Activated naive CD8-positive, alpha-beta T cell treated with anti-CD3 and anti-CD28 coated beads, Interleukin-2, amount 10 ng/mL, durations not matched to agents 7 days and 5 days (primary cell): ENCODE measurements around the gene VHLL. TPM values are rescaled to one million over a fixed set of nuclear protein-coding genes. Genes with fewer than 3 reads are reported as not detected.

Experiments used
- ATAC-seq: fragments of 150-1000 bp; cut with Tn5 transposase; one replicate; pipeline ENCODE4 v1.10.0; 2021; ENCODE audit warnings: low read depth, moderate library complexity
- POLR2A ChIA-PET: fragments of 350-600 bp; sonication (Branson Sonifier 250); formaldehyde crosslinking; loops from one replicate; lab custom pipeline; 2021; ENCODE audit warnings: antibody characterized with exemption; lab: Charles Lee
- DNase-seq: peaks from one replicate; pipeline ENCODE4 v3.0.0; 2021
- H3K27ac Mint-ChIP-seq: one replicate; pipeline ENCODE4 v1.8.0; 2022; ENCODE audit warnings: mild to moderate bottlenecking, mixed read lengths
- H3K27me3 Mint-ChIP-seq: one replicate; pipeline ENCODE4 v1.8.0; 2022; ENCODE audit warnings: mild to moderate bottlenecking, moderate library complexity, mixed read lengths
- H3K36me3 Mint-ChIP-seq: one replicate; pipeline ENCODE4 v1.8.0; 2021; ENCODE audit warnings: mild to moderate bottlenecking, mixed read lengths
- H3K4me1 Mint-ChIP-seq: one replicate; pipeline ENCODE4 v1.8.0; 2021; ENCODE audit warnings: mixed read lengths
- H3K4me3 Mint-ChIP-seq: one replicate; pipeline ENCODE4 v1.8.0; 2022; ENCODE audit warnings: mild to moderate bottlenecking, moderate library complexity, mixed read lengths
- H3K9me3 Mint-ChIP-seq: one replicate; pipeline ENCODE4 v1.8.0; 2021; ENCODE audit warnings: mixed read lengths
- total RNA-seq, 2 experiments: library from RNA; stranded (reverse); gene quantifications; one replicate each; pipeline ENCODE4 v1.2.3, GENCODE V29; 2021

Gene VHLL
- total RNA-seq, 2 experiments from 2014 or later, result not detected

- DNase-seq (no peak), ATAC-seq (no peak)
- Mint-ChIP-seq H3K27me3 (no peaks in the 10 kb centered on the region), H3K36me3 (peaks cover 21% of the 10 kb centered on the region), H3K4me3 (no peak overlapping the region), H3K4me1 (no peaks in the 10 kb centered on the region), H3K9me3 (no peaks in the 10 kb centered on the region), H3K27ac (no peak overlapping the region)
- POLR2A ChIA-PET, result interaction anchor here (0.9 to 1.4 kb wide), 2 partner anchors 36 to 38 kb away, joined by 3 to 4 read pairs; partner anchors contain the start of gene SMG5
Measured at GRCh38 chr1:156319664-156320063, 20.6 kb upstream of the VHLL start.

DNA sequence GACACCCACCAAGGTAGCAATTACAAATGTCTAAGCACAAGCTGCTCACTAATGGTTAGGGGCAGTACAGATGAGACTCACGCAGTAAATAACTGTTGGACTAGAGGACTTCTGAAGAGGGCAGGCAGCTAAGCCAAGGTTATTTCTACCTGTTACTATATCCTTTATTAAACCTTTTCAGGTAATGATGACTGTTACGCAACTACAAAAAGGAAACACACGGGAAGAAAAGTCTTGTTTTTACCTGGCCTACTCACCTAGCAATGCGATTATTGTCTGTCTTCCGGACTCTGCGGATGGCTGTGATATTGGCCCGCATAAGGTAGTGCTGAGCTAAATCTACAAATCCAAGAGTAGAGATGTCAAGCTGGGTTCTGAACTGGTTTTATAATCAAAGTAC is 17.8 kb upstream of the VHLL start:
- POLR2A ChIA-PET, result interaction anchor here (0.7 to 1.1 kb wide), 2 partner anchors 10 to 34 kb away, joined by 3 read pairs; partner anchors contain the start of gene SMG5
- no peaks in the 10 kb centered on the region for H3K9me3 Mint-ChIP-seq
- H3K4me1 Mint-ChIP-seq, result no peaks in the 10 kb centered on the region
- no peaks in the 10 kb centered on the region for H3K27me3 Mint-ChIP-seq
- DNase-seq (no peak), ATAC-seq (no peak)
- H3K4me3 Mint-ChIP-seq, result no peak overlapping the region
- peaks cover 26% of the 10 kb centered on the region for H3K36me3 Mint-ChIP-seq
- H3K27ac Mint-ChIP-seq, result no peak overlapping the region

DNA sequence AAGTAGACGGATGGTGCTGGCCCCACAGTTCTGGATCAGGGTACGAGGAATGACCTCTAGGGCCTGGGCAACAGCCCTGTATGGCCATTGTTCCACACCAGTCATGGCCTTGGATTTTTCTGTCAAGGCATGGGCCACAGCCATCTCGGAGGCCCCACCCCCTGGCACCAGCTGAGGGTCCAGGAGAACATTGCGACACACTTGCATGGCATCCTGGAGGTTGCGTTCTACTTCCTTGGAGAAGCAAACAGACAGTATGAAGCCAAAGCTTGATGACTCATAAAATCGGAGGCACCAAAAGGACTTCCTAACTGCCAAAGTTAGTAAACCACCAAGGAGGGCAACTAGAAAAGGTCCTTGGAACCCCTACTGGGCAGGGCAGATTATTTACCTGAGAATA is 11.9 kb upstream of the VHLL start:
- POLR2A ChIA-PET, result no interaction called here

DNA sequence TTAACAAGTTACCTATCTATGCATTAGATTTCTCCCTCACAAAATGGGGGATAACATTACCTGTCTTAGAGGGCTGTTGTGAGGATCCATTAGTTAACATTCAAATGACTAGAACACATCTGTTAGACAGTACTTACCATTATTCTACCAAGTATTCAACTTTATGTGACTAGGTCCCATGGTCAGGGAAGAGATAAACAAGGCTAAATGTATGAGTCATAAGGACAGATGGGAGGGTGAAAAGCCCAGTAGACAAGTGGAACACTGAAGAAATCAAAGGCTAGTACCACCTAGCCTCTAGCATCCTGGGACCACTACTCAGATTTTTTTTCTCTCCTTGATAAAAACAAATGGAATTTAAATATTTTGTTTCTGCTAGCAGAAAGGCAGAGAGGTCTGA is 9.0 kb upstream of the VHLL start:
- Mint-ChIP-seq H3K4me1 (no peaks in the 10 kb centered on the region), H3K4me3 (no peak overlapping the region), H3K36me3 (peaks cover 6% of the 10 kb centered on the region), H3K27me3 (no peaks in the 10 kb centered on the region), H3K9me3 (no peaks in the 10 kb centered on the region), H3K27ac (no peak overlapping the region)
- POLR2A ChIA-PET, result no interaction called here
- DNase-seq (no peak), ATAC-seq (no peak)

More for the DNA sequence above, 11.9 kb upstream of the VHLL start:
- DNase-seq (no peak), ATAC-seq (no peak)
- no peaks in the 10 kb centered on the region for H3K9me3 Mint-ChIP-seq
- H3K36me3 Mint-ChIP-seq, result peaks cover 16% of the 10 kb centered on the region
- H3K4me3 Mint-ChIP-seq, result no peak overlapping the region
- H3K27me3 Mint-ChIP-seq, result no peaks in the 10 kb centered on the region
- H3K27ac Mint-ChIP-seq, result no peak overlapping the region
- H3K4me1 Mint-ChIP-seq, result no peaks in the 10 kb centered on the region

- no peak for DNase-seq
- no peak overlapping the region for H3K27ac Mint-ChIP-seq
- no peak for ATAC-seq
- H3K4me1 Mint-ChIP-seq, result no peaks in the 10 kb centered on the region
- no peaks in the 10 kb centered on the region for H3K27me3 Mint-ChIP-seq
- no peaks in the 10 kb centered on the region for H3K9me3 Mint-ChIP-seq
- H3K4me3 Mint-ChIP-seq, result no peak overlapping the region
- peaks cover 2% of the 10 kb centered on the region for H3K36me3 Mint-ChIP-seq
- POLR2A ChIA-PET, result no interaction called here
Measured at GRCh38 chr1:156305215-156305614, 6.1 kb upstream of the VHLL start.

DNA sequence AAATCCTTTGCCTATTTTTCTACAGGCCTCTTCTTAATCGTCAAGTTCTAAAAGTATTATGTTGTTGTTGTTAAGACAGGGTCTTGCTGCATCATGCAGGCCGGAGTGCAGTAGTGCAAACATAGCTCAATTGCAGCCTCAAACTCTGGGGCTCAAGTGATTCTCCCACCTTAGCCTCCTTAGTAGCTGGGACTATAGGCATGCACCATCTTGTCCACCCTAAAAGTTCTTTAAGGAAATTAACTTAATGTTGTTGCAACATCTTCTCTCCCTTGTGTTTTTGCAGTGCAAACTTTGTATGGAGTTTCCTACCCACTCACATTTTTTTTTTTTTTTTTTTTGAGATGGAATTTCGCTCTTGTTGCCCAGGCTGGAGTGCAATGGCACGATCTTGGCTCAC is 4.1 kb upstream of the VHLL start:
- no peak overlapping the region for H3K27ac Mint-ChIP-seq
- H3K27me3 Mint-ChIP-seq, result no peaks in the 10 kb centered on the region
- H3K4me1 Mint-ChIP-seq, result no peaks in the 10 kb centered on the region
- POLR2A ChIA-PET, result interaction anchor here (1.5 kb wide), 1 partner anchor 20 kb away, joined by 4 read pairs; the partner anchor contains the start of gene SMG5
- H3K9me3 Mint-ChIP-seq, result no peaks in the 10 kb centered on the region
- DNase-seq (no peak), ATAC-seq (no peak)
- H3K4me3 Mint-ChIP-seq, result no peak overlapping the region
- peaks cover 2% of the 10 kb centered on the region for H3K36me3 Mint-ChIP-seq

GRCh38 chr1:156295391-156295947 is 3.6 kb downstream of the VHLL start, which contains the start of gene GLMP:
GLMP (minus strand) TSS chr1:156295679; CDS start chr1:156295645, 34 bp downstream.
- peak; percentile 68 for DNase-seq
- Mint-ChIP-seq H3K27ac (peak within 1 kb of the TSS; percentile 86), H3K27me3 (no peaks in the 10 kb centered on the region), H3K36me3 (no peaks in the 10 kb centered on the region), H3K4me1 (peaks cover 10% of the 10 kb centered on the region), H3K9me3 (no peaks in the 10 kb centered on the region), H3K4me3 (peak within 1 kb of the TSS; percentile 93)
- ATAC-seq, result peak; percentile 82
- POLR2A ChIA-PET, result interaction anchor here (0.9 to 3.2 kb wide), 2 partner anchors 12 to 42 kb away, joined by 4 to 22 read pairs; partner anchors contain the start of genes CCT3, SMG5 and TMEM79

DNA sequence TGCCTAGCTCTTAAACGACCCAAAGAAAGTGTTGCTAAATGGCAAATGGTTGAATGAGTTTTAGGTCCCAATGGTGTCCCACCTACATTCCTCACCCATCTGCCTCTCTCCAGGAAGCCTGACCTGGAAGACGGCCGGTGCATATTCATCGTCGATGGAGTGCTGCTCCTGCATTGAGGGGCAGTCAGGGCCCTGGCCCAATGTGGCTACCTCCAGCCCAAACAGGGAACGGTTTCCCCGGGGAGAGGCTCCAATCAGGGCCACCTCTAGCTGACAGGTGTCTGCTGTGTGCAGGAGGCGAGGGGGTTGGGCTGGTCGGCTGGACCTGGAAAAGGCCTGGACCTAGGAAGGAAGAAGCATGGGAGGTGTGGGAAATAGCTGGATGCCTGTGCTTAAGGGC is 5.2 kb downstream of the VHLL start:
- Mint-ChIP-seq H3K4me1 (peaks cover 10% of the 10 kb centered on the region), H3K4me3 (no peak overlapping the region), H3K9me3 (no peaks in the 10 kb centered on the region), H3K36me3 (no peaks in the 10 kb centered on the region), H3K27ac (no peak overlapping the region), H3K27me3 (no peaks in the 10 kb centered on the region)
- DNase-seq (no peak), ATAC-seq (no peak)
- POLR2A ChIA-PET, result interaction anchor here (0.6 to 3.2 kb wide), 2 partner anchors 11 to 19 kb away, joined by 3 to 22 read pairs; partner anchors contain the start of genes SMG5 and TMEM79

DNA sequence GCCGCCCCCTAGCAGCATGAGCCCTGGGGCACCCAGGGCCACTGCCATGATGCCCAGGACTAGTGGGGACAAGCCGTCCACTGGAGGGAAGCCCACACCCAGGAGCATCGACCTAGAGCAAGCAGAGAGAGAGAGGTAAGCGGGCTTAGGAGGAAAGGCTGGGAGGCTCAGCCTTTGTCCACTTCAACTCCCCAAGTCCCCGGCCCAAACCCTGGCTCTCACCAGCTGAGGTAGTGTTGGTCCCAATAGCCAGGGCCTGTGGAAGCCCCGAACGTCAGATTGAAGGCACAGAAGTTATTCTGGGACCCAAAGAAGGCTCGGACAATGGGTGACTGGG is 6.0 kb downstream of the VHLL start:
- no peak for ATAC-seq
- H3K36me3 Mint-ChIP-seq, result peaks cover 3% of the 10 kb centered on the region
- H3K4me3 Mint-ChIP-seq, result no peak overlapping the region
- DNase-seq, result no peak
- peak overlapping the region; percentile 37 for H3K27ac Mint-ChIP-seq
- no peaks in the 10 kb centered on the region for H3K27me3 Mint-ChIP-seq
- POLR2A ChIA-PET, result interaction anchor here (0.6 to 3.2 kb wide), 2 partner anchors 10 to 18 kb away, joined by 3 to 22 read pairs; partner anchors contain the start of genes SMG5 and TMEM79
- H3K4me1 Mint-ChIP-seq, result peaks cover 10% of the 10 kb centered on the region
- H3K9me3 Mint-ChIP-seq, result no peaks in the 10 kb centered on the region

DNA sequence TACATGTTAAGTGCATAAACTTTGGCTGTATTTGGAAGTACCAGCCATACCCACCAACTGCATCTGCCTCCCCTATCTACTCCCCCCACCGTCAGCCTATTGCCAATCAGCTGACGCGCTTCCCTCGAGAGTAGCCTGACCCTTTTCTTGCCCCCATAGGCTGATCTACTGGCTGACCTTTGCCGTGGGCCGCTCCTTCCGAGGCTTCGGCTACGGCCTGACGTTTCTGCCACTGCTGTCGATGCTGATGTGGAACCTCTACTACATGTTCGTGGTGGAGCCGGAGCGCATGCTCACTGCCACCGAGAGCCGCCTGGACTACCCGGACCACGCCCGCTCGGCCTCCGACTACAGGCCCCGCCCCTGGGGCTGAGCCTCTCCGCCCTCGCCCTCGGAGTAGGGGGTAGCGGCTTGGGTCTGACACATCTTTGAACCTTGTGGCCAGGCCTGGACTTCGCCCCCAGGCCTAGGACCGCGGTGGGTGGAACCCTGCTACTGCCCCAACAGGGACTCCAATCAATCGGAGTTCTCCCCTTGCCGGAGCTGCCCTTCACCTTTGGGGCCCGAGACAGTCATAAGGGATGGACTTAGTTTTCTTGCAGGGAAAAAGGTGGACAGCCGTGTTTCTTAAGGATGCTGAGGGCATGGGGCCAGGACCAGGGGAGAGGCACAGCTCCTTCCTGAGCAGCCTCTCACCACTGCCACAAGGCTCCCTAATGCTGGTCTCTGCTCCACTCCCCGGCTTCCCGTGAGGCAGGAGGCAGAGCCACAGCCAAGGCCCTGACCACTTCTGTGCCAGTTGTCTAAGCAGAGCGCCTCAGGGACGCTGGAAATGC is 7.7 kb downstream of the VHLL start:
- POLR2A ChIA-PET, result interaction anchor here (0.8 kb wide), 1 partner anchor 9 kb away, joined by 3 read pairs; the partner anchor contains the start of gene SMG5
- H3K36me3 Mint-ChIP-seq, result peaks cover 3% of the 10 kb centered on the region
- peak overlapping the region; percentile 28 for H3K27ac Mint-ChIP-seq
- no peaks in the 10 kb centered on the region for H3K27me3 Mint-ChIP-seq
- no peak overlapping the region for H3K4me3 Mint-ChIP-seq
- DNase-seq (no peak), ATAC-seq (no peak)
- peaks cover 10% of the 10 kb centered on the region for H3K4me1 Mint-ChIP-seq
- H3K9me3 Mint-ChIP-seq, result no peaks in the 10 kb centered on the region

DNA sequence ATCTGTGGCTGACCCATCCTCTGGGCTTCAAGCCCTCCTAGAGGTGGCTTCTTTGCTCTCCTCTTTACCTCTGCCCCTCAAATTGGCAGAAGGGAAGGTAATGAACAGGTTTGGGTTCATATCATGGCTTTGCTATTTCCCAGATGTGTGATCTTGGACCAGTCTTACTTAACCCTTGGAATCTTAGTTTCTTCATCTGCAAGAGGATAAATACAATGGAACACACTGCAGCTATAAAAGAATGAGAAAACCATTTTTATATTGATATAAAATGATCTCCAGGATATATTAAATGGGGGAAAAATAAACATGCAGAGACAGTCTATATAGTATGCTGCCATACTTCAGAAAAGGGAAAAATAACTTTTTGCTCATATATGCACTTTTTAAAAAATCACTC is 9.2 kb downstream of the VHLL start:
- no peaks in the 10 kb centered on the region for H3K9me3 Mint-ChIP-seq
- POLR2A ChIA-PET, result no interaction called here

DNA sequence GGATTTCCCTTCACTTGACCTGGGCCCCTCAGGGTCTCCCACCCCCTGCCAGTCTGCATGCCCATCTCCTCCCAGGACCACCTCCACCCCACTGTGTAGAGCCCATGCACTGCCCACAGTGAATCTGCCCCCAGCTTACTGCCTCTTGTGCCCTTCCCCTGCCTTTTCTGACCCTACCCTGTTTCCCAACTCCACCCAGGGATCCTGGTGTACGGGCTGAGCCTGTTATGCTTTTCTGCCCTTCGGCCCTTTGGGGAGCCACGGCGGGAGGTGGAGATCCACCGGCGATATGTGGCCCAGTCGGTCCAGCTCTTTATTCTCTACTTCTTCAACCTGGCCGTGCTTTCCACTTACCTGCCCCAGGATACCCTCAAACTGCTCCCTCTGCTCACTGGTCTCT is 13.0 kb downstream of the VHLL start:
- no peak for DNase-seq
- POLR2A ChIA-PET, result no interaction called here
- H3K4me1 Mint-ChIP-seq, result peaks cover 15% of the 10 kb centered on the region
- H3K27ac Mint-ChIP-seq, result no peak overlapping the region
- no peak for ATAC-seq
- no peaks in the 10 kb centered on the region for H3K9me3 Mint-ChIP-seq
- no peaks in the 10 kb centered on the region for H3K27me3 Mint-ChIP-seq
- H3K4me3 Mint-ChIP-seq, result no peak overlapping the region
- peaks cover 9% of the 10 kb centered on the region for H3K36me3 Mint-ChIP-seq

More for the DNA sequence above, 9.2 kb downstream of the VHLL start:
- Mint-ChIP-seq H3K4me3 (no peak overlapping the region), H3K27me3 (no peaks in the 10 kb centered on the region), H3K36me3 (peaks cover 7% of the 10 kb centered on the region), H3K4me1 (peaks cover 3% of the 10 kb centered on the region), H3K27ac (no peak overlapping the region)
- ATAC-seq (no peak), DNase-seq (no peak)

GRCh38 chr1:156285437-156285836 is 13.7 kb downstream of the VHLL start:
- no peak for ATAC-seq
- Mint-ChIP-seq H3K4me1 (peaks cover 21% of the 10 kb centered on the region), H3K36me3 (peaks cover 9% of the 10 kb centered on the region), H3K27ac (no peak overlapping the region), H3K9me3 (no peaks in the 10 kb centered on the region), H3K4me3 (no peak overlapping the region), H3K27me3 (no peaks in the 10 kb centered on the region)
- no peak for DNase-seq
- POLR2A ChIA-PET, result no interaction called here
